Panc1 (cell line): ENCODE data around the gene ZNF862.

ENCODE experiments used
- POLR2AphosphoS5 ChIP-seq: IDR thresholded peaks from 2 replicates; pipeline ENCODE4 v1.6.1; 2012; ENCODE audit warnings: mild to moderate bottlenecking, low read depth, low read length, moderate library complexity
- TCF7L2 ChIP-seq: IDR thresholded peaks from 2 replicates; pipeline ENCODE4 v1.6.1; 2011; ENCODE audit warnings: mild to moderate bottlenecking, low read depth, low read length, inconsistent platforms
- TF ChIP-seq, protein P1 (sequence below): fragments of 450-650 bp; IDR thresholded peaks from 2 replicates; pipeline ENCODE4 v1.5.1; 2017; ENCODE audit warnings: mild to moderate bottlenecking
- TF ChIP-seq, protein P2 (sequence below), 2 experiments: IDR thresholded peaks; 2 replicates each; pipeline ENCODE4 v1.6.1; 2011 to 2012; ENCODE audit warnings: low read depth in 2 of 2, control low read depth in 1 of 2, low read length in 1 of 2, mild to moderate bottlenecking in 1 of 2, moderate library complexity in 1 of 2; ENCODE audit not compliant: insufficient read depth in 1 of 2

DNA sequence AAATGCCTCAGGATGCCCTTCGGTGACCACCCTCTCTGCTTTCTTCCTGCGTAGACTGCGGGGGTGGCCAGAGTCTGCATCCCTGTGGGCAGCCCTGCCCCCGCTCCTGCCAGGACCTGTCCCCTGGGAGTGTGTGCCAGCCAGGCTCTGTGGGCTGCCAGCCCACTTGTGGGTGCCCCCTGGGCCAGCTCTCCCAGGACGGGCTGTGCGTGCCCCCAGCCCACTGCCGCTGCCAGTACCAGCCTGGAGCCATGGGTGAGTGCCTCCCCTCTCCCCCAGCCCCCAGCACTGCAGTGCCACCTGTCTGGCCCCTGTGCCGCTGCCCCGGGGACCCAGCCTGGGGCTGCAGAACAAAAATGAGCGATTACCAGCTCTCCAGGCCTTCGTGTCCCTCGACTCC, 23.1 kb upstream of the ZNF862 start:
- TF ChIP-seq, protein P1, sequence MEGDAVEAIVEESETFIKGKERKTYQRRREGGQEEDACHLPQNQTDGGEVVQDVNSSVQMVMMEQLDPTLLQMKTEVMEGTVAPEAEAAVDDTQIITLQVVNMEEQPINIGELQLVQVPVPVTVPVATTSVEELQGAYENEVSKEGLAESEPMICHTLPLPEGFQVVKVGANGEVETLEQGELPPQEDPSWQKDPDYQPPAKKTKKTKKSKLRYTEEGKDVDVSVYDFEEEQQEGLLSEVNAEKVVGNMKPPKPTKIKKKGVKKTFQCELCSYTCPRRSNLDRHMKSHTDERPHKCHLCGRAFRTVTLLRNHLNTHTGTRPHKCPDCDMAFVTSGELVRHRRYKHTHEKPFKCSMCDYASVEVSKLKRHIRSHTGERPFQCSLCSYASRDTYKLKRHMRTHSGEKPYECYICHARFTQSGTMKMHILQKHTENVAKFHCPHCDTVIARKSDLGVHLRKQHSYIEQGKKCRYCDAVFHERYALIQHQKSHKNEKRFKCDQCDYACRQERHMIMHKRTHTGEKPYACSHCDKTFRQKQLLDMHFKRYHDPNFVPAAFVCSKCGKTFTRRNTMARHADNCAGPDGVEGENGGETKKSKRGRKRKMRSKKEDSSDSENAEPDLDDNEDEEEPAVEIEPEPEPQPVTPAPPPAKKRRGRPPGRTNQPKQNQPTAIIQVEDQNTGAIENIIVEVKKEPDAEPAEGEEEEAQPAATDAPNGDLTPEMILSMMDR, result no peak
- no peak for TF ChIP-seq POLR2AphosphoS5
- TF ChIP-seq, protein P2, sequence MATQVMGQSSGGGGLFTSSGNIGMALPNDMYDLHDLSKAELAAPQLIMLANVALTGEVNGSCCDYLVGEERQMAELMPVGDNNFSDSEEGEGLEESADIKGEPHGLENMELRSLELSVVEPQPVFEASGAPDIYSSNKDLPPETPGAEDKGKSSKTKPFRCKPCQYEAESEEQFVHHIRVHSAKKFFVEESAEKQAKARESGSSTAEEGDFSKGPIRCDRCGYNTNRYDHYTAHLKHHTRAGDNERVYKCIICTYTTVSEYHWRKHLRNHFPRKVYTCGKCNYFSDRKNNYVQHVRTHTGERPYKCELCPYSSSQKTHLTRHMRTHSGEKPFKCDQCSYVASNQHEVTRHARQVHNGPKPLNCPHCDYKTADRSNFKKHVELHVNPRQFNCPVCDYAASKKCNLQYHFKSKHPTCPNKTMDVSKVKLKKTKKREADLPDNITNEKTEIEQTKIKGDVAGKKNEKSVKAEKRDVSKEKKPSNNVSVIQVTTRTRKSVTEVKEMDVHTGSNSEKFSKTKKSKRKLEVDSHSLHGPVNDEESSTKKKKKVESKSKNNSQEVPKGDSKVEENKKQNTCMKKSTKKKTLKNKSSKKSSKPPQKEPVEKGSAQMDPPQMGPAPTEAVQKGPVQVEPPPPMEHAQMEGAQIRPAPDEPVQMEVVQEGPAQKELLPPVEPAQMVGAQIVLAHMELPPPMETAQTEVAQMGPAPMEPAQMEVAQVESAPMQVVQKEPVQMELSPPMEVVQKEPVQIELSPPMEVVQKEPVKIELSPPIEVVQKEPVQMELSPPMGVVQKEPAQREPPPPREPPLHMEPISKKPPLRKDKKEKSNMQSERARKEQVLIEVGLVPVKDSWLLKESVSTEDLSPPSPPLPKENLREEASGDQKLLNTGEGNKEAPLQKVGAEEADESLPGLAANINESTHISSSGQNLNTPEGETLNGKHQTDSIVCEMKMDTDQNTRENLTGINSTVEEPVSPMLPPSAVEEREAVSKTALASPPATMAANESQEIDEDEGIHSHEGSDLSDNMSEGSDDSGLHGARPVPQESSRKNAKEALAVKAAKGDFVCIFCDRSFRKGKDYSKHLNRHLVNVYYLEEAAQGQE (IDR thresholded peaks at IDR 0.05; ENCODE audit: insufficient read depth in 1 of 2, low read depth in 2 of 2, low read length in 1 of 2), result no peak
- TF ChIP-seq TCF7L2, result no peak
